HG03066 (cell line): Measurements from ENCODE around the gene BTF3.
"Not testable (repeated sequence)": the region's sequence is repeated elsewhere in the genome, so short reads cannot be mapped to it uniquely, and the experiment has no call there.

ENCODE experiments used
- ATAC-seq: cut with Tn5 transposase; IDR thresholded peaks from one replicate; pipeline ENCODE4 v1.9.1; 2021; ENCODE audit warnings: low read depth; ENCODE audit not compliant: unreplicated experiment

Gene BTF3

DNA sequence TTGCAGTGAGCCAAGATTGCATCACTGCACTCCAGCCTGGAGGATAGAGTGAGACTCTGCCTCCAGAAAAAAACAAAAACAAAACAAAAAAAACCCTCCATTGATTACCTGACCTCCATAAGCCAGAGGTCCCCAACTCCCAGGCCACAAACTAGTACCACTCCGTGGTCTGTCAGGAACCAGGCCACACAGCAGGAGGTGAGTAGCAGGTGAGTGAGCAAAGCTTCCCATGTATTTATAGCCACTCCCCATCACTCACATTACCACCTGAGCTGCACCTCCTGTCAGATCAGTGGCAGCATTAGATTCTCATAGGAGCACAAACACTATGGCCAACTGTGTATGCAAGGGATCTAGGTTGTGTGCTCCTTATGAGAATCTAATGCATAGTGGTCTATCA is 13.7 kb upstream of the BTF3 start:
- ATAC-seq = no peak

DNA sequence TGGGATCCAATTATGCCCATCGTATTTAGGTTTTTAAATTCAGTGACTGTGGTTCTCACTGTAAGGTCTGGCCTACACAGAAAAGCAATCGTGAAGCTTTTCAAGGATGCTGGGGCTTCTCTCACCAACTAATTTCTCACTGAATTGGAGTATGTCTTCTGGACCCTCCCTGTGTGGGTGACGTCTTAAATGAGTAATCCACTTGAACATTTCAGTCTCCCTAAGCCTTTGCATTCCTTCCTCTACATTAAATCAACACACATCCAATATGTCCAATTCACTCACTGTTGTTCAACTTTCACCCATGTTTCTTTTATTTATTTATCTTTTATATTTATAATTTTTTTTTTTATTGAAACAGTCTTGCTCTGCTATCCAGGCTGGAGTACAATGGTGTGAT is 12.5 kb upstream of the BTF3 start:
- no peak for ATAC-seq

DNA sequence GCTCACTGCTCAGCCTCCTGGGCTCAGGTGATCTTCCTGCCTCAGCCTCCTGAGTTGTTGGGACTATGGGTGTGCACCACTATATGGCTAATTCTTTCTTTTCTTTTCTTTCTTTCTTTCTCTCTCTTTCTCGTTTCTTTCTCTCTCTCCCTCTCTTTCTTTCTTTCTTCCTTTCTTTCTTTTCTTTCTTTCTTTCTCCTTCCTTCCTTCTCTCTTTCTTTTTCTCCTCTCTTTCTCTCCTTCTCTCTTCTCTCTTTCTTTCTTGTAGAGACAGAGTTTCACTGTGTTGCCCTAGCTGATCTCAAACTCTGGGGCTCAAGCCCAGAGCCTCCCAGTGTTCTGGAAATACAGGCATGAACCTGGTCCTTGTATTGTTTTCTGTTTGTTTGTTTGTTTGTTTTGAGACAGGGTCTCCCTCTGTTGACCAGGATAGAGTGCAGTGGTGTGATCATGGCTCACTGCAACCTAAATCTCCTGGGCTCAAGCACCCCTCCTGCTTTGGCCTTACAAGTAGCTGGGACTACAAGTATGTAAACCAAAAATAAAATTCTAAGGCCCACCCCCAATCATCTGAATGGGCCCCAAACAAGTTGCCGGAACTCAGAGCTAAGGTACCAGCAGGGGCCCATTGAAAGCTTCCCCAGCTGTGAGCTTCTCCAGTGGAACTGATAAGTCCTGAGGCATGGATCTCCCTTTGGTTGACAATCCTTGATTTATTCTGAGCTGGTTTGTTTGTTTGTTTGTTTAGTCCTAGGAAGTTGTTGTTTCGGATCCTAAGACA is 11.9 kb upstream of the BTF3 start:
- no peak for ATAC-seq

DNA sequence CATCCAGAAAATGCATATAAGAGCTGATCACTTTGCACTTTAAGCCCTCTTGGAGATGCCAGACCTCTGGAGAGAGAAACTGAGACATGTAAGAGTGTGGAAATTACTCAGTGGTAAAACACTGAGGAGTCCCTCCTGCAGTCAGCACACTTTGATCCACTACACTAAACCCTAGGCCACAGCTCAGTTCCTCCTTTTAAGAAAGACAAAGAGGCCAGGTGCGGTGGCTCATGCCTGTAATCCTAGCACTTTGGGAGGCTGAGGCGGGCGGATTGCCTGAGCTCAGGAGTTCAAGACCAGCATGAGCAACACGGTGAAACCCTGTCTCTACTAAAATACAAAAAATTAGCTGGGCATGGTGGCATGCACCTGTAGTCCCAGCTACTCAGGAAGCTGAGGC is 11.0 kb upstream of the BTF3 start:
- ATAC-seq = not testable (repeated sequence)

DNA sequence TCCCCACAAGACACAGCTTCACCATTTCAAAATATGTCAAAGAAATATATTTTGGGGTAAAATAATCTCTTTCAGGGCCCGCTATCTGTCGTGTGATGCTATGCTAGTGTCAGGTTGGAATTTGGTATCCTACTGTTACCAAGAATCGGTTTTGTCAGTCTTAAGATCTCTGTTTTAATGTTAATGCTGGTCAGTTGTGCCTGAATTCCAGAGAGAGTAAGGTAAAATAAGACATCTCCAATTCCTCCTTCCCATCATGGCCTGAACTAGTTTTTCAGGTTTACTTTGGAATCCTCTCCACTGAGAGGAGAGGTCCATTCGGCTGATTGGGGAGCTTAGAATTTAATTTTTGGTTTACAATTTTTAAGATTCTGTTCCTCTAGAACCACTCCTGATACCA is 10.4 kb upstream of the BTF3 start:
- ATAC-seq = no peak

DNA sequence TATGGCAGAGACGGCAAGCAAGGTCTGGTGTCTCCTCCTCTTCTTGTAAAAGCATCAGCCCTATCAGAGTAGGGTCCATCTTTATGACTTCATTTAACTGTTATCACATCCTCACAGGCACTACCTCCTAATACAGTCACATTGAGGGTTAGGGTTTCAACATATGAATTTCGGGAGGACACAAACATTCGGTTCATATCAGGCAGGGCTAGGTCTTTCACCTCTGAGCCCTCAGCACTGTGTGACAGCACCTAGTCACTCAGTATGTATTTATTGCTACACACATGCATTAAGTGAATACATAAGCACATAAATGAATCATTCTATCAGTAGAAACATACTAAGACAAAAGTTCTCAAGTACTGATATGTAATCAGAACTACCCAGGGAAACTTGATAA is 9.4 kb upstream of the BTF3 start:
- ATAC-seq = no peak

DNA sequence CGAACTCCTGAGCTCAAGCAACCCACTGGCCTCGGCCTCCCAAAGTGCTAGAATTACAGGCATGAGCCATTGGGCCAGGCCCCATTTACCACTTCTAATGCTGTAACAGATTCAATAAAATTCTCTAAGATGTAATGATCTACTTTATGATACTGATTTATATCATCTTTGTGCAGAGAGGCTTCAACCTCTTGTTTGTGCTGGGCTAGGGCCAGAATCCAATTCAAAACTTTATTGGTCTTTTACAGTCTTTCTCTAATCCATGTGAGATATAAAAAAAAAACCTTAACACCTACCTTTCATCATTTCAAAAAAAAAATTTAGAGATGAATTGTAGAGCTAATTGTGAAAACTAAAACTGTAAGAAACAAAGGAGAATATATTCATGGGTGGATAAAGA is 8.2 kb upstream of the BTF3 start:
- no peak for ATAC-seq

DNA sequence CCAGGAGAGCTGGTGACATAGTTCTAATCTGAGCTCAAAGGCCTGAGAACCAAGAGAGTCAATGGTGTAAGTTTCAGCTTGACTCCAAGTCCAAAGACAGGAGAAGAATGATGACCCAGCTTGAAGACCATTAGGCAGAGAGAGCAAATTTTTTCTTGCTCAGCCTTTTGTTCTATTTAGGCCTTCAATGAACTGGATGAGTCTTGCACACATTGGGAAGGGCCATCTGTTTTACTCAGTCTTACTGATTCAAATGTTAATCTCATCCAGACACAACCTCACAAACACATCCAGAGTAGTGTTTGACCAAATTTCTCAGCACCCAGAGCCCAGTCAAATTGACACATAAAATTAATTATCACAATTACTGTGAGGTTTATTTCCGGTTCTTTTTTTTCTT is 7.1 kb upstream of the BTF3 start:
- ATAC-seq = no peak

DNA sequence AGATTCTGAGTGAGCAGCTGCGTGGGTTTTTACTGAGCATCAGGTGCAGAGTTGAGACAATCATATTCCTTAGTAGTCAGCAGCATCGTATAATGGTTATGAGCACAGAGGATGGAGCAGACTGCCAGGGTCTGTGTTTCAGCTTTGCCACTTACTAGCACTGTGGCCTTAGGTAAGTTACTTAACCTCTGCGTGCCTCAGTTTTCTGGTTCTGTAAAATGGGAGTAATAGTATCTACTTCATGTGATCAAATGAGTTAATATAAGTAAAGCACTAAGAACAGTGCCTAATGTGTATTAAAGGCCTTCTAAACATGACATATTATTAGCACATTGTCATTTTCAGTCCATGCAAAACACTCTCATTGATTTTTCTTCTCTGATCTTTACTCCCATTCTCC is 4.8 kb upstream of the BTF3 start:
- ATAC-seq = no peak

DNA sequence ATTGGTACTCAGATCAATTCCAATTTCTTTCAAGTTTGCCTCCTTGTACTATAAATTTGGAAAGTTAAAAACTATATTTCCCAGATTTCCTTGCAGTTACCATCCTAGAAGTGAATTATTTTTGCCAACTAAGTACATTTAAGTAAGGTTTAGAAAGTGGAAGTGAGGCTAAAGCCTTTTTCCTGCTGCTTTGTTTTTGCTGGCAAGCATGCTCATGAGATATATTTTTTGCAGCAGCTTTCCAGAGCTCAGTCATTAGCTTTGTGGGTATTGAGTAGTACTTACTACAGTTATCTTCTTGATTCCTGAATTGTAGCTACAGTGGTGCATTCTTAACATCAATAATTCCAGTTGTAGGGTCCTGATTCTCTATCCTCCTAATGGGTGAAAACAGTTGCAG is 3.5 kb upstream of the BTF3 start:
- no peak for ATAC-seq

DNA sequence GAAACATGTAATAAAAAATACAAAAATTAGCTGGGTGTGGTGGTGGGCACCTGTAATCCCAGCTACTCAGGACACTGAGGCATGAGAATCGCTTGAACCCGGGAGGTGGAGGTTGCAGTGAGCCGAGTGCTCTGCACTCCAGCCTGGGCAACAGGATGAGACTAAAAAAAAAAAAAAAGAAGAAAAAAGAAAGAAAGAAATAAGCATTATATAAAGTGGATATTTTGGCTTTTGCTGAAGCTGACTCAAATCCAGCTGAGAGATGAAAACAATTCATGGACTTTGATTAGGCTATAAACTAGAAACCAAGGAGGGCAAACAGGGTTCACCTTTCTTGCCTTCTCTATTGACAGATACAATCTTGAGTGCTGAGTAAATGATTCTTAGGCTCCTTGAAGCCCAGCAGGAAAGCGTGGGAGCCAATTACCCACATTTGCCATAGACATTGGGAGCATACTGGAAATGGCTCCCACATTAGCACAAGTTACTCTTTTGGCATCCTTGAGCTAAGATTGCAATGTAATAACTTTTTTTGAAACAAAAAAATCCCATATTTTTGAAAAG is 2.4 kb upstream of the BTF3 start:
- no peak for ATAC-seq

DNA sequence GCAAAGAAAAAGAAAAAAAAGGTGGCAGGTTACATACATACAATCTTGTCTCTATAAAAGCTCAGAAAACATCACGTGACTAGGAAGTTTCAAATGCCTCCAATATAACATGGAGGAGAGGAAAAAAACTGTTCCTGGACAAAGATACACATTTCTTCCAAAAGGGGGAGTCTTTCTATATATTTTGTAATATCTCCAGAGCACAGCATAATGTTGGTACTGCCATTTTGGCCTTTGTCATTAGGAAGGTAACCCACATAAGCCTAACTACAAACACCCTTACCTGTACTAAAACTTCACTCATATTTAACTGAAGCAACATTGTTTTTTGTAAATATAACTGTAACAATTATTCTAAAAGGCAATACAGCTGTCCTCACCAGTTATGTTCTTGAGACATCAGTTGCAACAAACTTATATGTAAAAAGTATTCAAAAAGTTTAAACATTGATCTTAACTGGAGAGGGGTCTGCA is 1.2 kb upstream of the BTF3 start:
- no peak for ATAC-seq

DNA sequence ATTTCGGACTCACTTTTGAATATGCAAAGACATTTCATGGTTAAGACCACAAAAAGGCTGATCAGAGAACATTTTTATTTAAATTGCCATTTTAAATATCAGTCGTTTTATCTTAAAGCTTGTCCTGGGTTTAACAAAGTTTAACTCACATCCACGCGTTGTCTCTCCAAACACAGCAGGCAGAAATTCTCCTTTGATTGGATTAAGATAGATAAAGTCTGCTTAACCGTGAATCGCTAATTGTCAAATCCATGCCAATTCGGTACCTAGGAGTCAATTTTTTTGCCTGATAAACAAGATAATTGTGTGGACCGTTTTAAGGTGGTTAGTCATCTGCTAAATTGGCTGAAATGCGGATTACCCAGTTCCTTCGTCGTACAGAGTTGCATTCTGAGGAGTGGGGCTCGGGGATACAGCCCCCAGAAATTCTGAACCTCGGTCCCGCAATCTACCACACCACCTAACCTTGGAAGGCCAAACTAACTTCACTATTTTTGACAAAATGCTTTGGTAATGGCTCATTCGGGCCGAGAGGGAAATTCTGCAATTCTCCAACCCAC is 665 bp upstream of the BTF3 start:
- ATAC-seq = no peak

DNA sequence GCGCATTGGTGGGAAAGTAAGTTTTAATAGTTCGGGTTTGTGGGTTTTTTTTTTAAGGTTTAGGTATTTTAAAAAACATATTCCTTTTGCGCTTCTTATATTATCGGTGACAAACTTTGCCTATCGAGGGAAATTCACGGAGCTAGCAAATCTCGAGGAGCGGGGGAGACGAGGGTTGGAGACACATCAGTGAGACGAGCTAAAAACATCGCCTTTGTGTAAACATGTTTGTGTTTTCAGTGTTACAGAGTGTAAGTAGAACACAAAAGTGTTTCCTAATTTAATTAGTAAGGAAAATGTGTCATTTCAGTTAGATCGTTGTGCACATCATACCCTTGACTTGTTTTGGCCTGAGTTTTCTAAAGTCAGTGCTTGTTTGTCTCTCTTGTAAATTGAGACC is 945 bp downstream of the BTF3 start:
- no peak for ATAC-seq

DNA sequence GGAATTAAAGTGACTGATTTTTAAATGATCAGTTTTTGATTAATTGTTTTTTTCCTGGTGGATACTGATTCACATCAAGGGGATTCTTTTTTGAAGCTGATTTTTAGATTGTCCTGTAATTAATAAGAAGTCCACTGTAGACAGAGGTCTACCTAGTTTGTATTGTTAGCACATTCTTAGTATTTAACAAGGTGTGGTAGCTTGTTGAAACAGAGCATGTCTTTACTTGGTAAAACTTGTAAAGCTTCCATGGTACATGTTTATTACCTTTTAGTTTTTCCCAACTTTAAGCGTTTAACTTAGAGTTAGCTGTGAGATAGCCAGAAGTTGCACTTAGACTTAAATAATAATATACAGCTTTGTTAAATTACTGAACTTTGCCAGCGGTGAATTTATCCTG is 1.5 kb downstream of the BTF3 start:
- no peak for ATAC-seq

DNA sequence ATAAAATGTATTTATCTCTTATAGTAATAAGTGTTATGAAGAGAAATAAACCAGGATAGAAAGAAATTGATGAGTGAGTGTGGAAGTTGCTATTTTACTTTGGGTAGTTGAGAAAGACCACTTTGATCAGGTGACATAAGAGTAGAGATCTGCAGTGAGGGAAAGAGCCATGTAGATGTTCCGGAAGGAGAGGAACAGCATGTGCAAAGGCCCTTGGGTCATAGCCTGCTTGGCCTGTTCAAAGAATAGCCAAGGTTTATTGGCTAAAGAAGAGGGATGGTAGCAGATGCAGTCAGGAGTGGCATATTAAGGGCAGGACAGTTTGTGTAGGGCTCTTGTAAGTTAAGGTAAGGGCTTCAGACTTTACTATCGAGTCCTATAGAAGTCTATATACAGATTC is 3.2 kb downstream of the BTF3 start:
- no peak for ATAC-seq

DNA sequence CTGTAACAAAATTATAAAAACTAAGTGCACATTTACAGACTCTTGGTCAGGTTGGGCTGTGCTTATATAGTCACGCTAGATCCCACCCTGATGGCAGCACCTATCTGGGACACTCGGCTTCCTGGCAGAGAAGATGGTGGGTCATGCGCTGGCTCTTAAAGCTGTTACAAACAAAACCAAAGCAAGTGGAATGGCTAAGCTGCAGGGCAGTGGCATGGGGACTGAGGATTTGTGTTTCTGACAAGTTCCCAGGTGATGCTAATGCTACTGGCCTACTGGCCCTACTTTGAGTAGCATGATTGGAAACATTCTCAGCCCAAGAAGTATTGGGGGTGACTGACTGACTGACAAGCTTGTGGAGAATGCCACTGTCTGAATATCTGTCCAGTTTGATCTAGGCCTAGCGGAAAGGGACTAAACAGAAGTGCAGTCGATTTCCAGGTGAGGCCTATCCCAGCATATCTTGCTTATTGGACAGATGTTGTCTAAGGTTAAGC is 8.3 kb downstream of the BTF3 start:
- ATAC-seq = no peak

DNA sequence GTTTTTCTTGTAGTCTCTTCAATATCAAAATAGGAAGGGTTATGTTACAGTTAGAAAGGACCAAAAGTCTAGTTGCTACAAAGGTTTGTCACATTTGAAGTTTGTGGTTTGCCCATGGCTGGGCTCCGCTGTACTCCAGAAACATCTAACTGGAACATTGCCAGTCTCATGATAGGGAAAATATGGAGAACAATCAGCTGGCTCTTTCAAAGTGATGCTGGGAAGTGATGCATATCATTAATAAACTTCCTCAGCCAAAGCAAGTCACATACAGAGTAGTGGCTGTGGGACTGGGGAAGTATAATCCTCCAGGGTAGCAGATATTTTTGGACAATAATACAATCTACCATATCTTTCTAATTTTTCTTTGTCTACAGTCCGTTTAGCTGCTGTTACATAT is 8.8 kb downstream of the BTF3 start:
- no peak for ATAC-seq

DNA sequence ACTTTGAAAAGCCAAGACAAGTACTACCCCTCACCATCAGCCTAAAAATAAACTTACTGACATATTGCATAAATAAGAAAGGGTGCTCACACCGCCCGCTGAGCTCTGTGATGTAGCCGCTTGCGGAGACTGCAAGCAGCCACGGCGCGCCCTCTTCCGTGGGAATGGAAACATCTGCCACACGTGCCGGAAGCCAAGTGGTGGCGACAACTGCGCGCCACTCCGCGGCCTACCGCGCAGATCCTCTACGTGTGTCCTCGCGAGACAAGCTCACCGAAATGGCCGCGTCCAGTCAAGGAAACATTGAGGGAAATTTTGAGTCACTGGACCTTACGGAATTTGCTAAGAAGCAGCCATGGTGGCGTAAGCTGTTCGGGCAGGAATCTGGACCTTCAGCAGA is 10.3 kb downstream of the BTF3 start:
- ATAC-seq = not testable (repeated sequence)

DNA sequence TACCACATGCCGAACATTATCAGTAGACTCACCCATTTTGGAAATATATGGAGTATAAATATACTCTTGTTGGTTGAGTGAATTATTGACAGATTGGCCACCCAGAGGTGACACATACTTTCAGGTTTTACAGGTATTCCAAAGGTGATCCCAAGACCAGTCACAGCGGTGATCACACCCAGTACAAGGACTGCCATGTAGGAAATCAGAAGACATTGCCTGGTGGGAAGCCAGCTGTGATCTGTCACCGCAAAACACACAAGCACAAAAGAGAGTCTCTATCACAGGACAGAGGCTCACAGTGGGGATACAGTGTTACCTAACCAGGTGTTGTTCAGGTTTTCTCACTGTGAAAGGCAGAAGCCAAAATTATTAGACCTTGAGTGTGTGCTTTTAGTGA is 15.8 kb downstream of the BTF3 start:
- no peak for ATAC-seq

DNA sequence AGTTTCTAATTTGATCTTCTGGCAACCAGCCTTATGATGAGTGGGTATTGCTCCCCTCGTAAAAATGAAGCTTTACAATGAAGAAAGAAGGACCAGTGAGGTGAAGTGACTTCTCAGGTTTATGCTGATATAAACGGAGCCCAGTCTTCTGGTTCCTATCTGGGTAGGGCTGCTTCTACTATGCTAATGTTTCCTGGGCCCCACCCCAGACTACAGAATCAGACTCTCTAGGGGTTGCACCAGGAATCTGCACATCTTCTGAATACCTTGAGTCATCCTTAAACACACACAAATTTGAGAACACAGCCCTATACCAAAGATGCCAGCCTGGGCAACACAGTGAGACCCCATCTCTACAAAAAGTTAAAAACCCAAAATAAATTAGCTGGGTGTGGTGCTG is 16.2 kb downstream of the BTF3 start:
- no peak for ATAC-seq

DNA sequence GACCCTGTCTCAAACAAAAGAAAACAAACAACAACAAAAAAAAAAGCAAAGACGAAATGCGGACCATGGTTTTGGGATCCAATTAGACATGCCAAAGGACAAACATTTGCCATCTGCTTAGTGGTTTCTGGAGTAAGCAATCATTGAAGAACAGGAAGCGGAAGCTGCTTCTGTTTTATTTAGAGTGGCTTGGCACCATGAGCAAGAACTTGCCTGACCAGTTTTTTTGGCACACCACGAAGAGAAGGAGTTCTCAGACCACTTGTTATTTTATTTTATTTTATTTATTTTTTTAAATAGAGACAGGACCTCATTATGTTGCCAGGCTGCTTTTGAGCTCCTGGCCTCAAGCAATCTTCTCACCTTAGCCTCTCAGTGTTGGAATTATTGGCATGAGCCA is 17.0 kb downstream of the BTF3 start:
- no peak for ATAC-seq
